Sigmoid colon (tissue), 7 donors: ENCODE measurements around the gene KCNJ16. TPM values are rescaled to one million over a fixed set of nuclear protein-coding genes. Genes with fewer than 3 reads are reported as not detected.

Experiments used
- DNase-seq: peaks from one replicate; pipeline ENCODE4 v3.0.0-alpha.2; 2019
- H3K27ac ChIP-seq, 4 donors: fragments of 200-600 bp; sonication (generic); one replicate each; pipeline ENCODE4 v1.5.1; 2016 to 2019; ENCODE audit warnings: mild to moderate bottlenecking in 1 of 4
- H3K27me3 ChIP-seq, 3 donors: fragments of 200-600 bp; sonication (generic); one replicate each; pipeline ENCODE4 v1.5.1; 2019; ENCODE audit warnings: mild to moderate bottlenecking in 1 of 3
- H3K36me3 ChIP-seq, 4 donors: fragments of 200-600 bp; sonication (generic); one replicate each; pipeline ENCODE4 v1.5.1; 2016 to 2019
- H3K4me1 ChIP-seq, 4 donors: fragments of 200-600 bp; sonication (generic); one replicate each; pipeline ENCODE4 v1.5.1; 2017 to 2019
- H3K4me3 ChIP-seq, 4 donors: fragments of 200-600 bp; sonication (generic); one replicate each; pipeline ENCODE4 v1.5.1; 2017 to 2019; ENCODE audit warnings: mild to moderate bottlenecking in 2 of 4, moderate library complexity in 1 of 4
- H3K9me3 ChIP-seq, 4 donors: fragments of 200-600 bp in 3 of 4; sonication (generic) in 3 of 4; one replicate each; pipeline versions ENCODE4 v1.5.1 to v1.6.1; 2013 to 2019
- CTCF ChIP-seq, 4 experiments: fragments of 450-650 bp in 3 of 4; fragments of 200-600 bp in 1 of 4; IDR thresholded peaks; one replicate each; pipeline ENCODE4 v1.5.1; 2016 to 2019; ENCODE audit warnings: antibody characterized with exemption in 4 of 4, mild to moderate bottlenecking in 3 of 4, moderate library complexity in 2 of 4
- EP300 ChIP-seq, 4 donors: sonication (generic); formaldehyde crosslinking; IDR thresholded peaks; one replicate each; pipeline ENCODE4 v1.6.1; 2017; ENCODE audit warnings: antibody characterized with exemption in 4 of 4
- POLR2A ChIP-seq, 2 donors: fragments of 450-650 bp; IDR thresholded peaks; one replicate each; pipeline ENCODE4 v1.6.1; 2016; ENCODE audit warnings: antibody characterized with exemption in 2 of 2, mild to moderate bottlenecking in 2 of 2, moderate library complexity in 2 of 2
- POLR2AphosphoS5 ChIP-seq, 4 donors: sonication (generic); formaldehyde crosslinking; IDR thresholded peaks; one replicate each; pipeline ENCODE4 v1.6.1; 2017; ENCODE audit warnings: antibody characterized with exemption in 4 of 4
- whole genome bisulfite sequencing, 2 donors: extraction: QIAGEN DNeasy Blood & Tissue Kit; methylation state at CpG; one replicate each; pipeline ENCODE4 v1.1.7; 2013; 5-methylcytosine and 5-hydroxymethylcytosine counted together
- intact Hi-C: fragments of 100-400 bp; cut with DNase I; formaldehyde crosslinking; loops from one replicate; pipeline ENCODE4 v1.15.1; 2023
- polyA plus RNA-seq, 3 donors: library from polyadenylated mRNA; stranded (reverse); fragments of 200-250 nt; gene quantifications; one replicate each; pipeline ENCODE4 v1.2.3, GENCODE V29; 2013
- total RNA-seq, 4 donors: library from RNA; depleted of rRNA; stranded (reverse); fragments of >200 nt; gene quantifications; one replicate each; pipeline ENCODE4 v1.1.0, GENCODE V29; 2016
- donor health status: healthy with polysubstance abuse.
- donor health status: Bipolar disorder and iron deficiency.
- donor health status: healthy.

Gene KCNJ16
- total and polyA plus RNA-seq, 7 donors, result 0.07 to 0.28 TPM; not detected in 5

- Histone ChIP-seq H3K27me3 (no peaks in the 10 kb centered on the region), H3K4me1 (no peaks in the 10 kb centered on the region), H3K9me3 (no peaks in the 10 kb centered on the region), H3K27ac (no peak overlapping the region), H3K36me3 (no peaks in the 10 kb centered on the region), H3K4me3 (no peak overlapping the region)
- whole genome bisulfite sequencing, 2 donors, result 25 to 34% methylated on average over 6 of the region's 6 CpGs
- intact Hi-C loops, result loop anchor here (2.0 to 5.0 kb wide), 3 partner anchors 537 to 617 kb away; no protein-coding TSS in a partner anchor
- TF ChIP-seq POLR2AphosphoS5 (IDR thresholded peaks at IDR 0.05), result no peak
- peak; percentile 14 to 70 (median 50) for TF ChIP-seq CTCF (IDR thresholded peaks at IDR 0.05)
- no peak for DNase-seq
Measured at GRCh38 chr17:70144260-70144846, 69.3 kb downstream of the KCNJ16 start.

- Histone ChIP-seq H3K4me1 (no peaks in the 10 kb centered on the region), H3K36me3 (no peaks in the 10 kb centered on the region), H3K27me3 (no peaks in the 10 kb centered on the region), H3K9me3 (no peaks in the 10 kb centered on the region), H3K27ac (no peak overlapping the region), H3K4me3 (no peak overlapping the region)
- DNase-seq, result no peak
- intact Hi-C loops, result no loop called here
- WGBS, 2 donors, result 93 to 94% methylated on average over 3 of the region's 3 CpGs
- TF ChIP-seq EP300 (IDR thresholded peaks at IDR 0.05) (no peak), POLR2AphosphoS5 (IDR thresholded peaks at IDR 0.05) (no peak), POLR2A (IDR thresholded peaks at IDR 0.05) (no peak), CTCF (IDR thresholded peaks at IDR 0.05) (no peak)
Measured at GRCh38 chr17:70153210-70153609, 78.2 kb downstream of the KCNJ16 start.

GRCh38 chr17:70157151-70157550 lies 82.1 kb downstream of the KCNJ16 start:
- H3K9me3 ChIP-seq, result no peaks in the 10 kb centered on the region
- no peak overlapping the region for H3K27ac ChIP-seq
- no peak overlapping the region for H3K4me3 ChIP-seq
- no peak for DNase-seq
- WGBS, 2 donors, result 82% methylated on average over 4 of the region's 4 CpGs
- no peaks in the 10 kb centered on the region for H3K4me1 ChIP-seq
- no peaks in the 10 kb centered on the region for H3K27me3 ChIP-seq
- TF ChIP-seq EP300 (IDR thresholded peaks at IDR 0.05) (no peak), POLR2AphosphoS5 (IDR thresholded peaks at IDR 0.05) (no peak), POLR2A (IDR thresholded peaks at IDR 0.05) (no peak), CTCF (IDR thresholded peaks at IDR 0.05) (no peak)
- intact Hi-C loops, result no loop called here
- no peaks in the 10 kb centered on the region for H3K36me3 ChIP-seq

- intact Hi-C loops, result no loop called here
- H3K4me1 ChIP-seq, result no peaks in the 10 kb centered on the region
- no peaks in the 10 kb centered on the region for H3K9me3 ChIP-seq
- no peak for TF ChIP-seq EP300 (IDR thresholded peaks at IDR 0.05)
- no peak for TF ChIP-seq CTCF (IDR thresholded peaks at IDR 0.05)
- no peak for TF ChIP-seq POLR2A (IDR thresholded peaks at IDR 0.05)
- WGBS, 2 donors, result 87 to 88% methylated on average over 4 of the region's 4 CpGs
- H3K27ac ChIP-seq, result no peak overlapping the region
- DNase-seq, result no peak
- no peak overlapping the region for H3K4me3 ChIP-seq
- H3K36me3 ChIP-seq, result no peaks in the 10 kb centered on the region
- no peaks in the 10 kb centered on the region for H3K27me3 ChIP-seq
Measured at GRCh38 chr17:70158180-70158579, 83.2 kb downstream of the KCNJ16 start.

GRCh38 chr17:70158591-70158990 lies 83.6 kb downstream of the KCNJ16 start:
- H3K27ac ChIP-seq, result no peak overlapping the region
- no peak for DNase-seq
- TF ChIP-seq POLR2A (IDR thresholded peaks at IDR 0.05) (no peak), CTCF (IDR thresholded peaks at IDR 0.05) (no peak), EP300 (IDR thresholded peaks at IDR 0.05) (no peak), POLR2AphosphoS5 (IDR thresholded peaks at IDR 0.05) (no peak)
- 86 to 87% methylated on average over 6 of the region's 6 CpGs for WGBS, 2 donors
- intact Hi-C loops, result no loop called here
- no peaks in the 10 kb centered on the region for H3K9me3 ChIP-seq
- H3K36me3 ChIP-seq, result no peaks in the 10 kb centered on the region
- no peaks in the 10 kb centered on the region for H3K27me3 ChIP-seq
- no peak overlapping the region for H3K4me3 ChIP-seq
- H3K4me1 ChIP-seq, result no peaks in the 10 kb centered on the region
